Uterus (tissue), 4 donors: Measurements from ENCODE around the gene SGPP2. TPM values are rescaled to one million over a fixed set of nuclear protein-coding genes. Genes with fewer than 3 reads are reported as not detected.

Experiments
- DNase-seq, 2 donors: peaks; one replicate each; pipeline ENCODE4 v3.0.0-alpha.2; 2019 to 2020
- H3K27ac ChIP-seq, 2 donors: fragments of 200-600 bp; sonication (generic); 1 replicate in 1 of 2; 2 replicates in 1 of 2; pipeline ENCODE4 v1.5.1; 2016 to 2018
- H3K27me3 ChIP-seq, 2 donors: fragments of 200-600 bp; sonication (generic); one replicate each; pipeline ENCODE4 v1.5.1; 2018 to 2019; ENCODE audit warnings: control low read depth in 1 of 2
- H3K36me3 ChIP-seq, 2 donors: fragments of 200-600 bp; sonication (generic); one replicate each; pipeline ENCODE4 v1.5.1; 2019; ENCODE audit warnings: control low read depth in 1 of 2
- H3K4me1 ChIP-seq, 2 donors: fragments of 200-600 bp; sonication (generic); one replicate each; pipeline ENCODE4 v1.5.1; 2018 to 2019; ENCODE audit warnings: control low read depth in 1 of 2
- H3K4me3 ChIP-seq, 2 donors: fragments of 200-600 bp; sonication (generic); 1 replicate in 1 of 2; 2 replicates in 1 of 2; pipeline ENCODE4 v1.5.1; 2018 to 2019; ENCODE audit warnings: mild to moderate bottlenecking in 1 of 2
- H3K9me3 ChIP-seq, 2 donors: fragments of 200-600 bp; sonication (generic); one replicate each; pipeline ENCODE4 v1.5.1; 2019; ENCODE audit warnings: control low read depth in 1 of 2
- CTCF ChIP-seq, 4 experiments: fragments of 200-600 bp in 2 of 4; fragments of 450-650 bp in 2 of 4; sonication (generic) in 2 of 4; IDR thresholded peaks; one replicate each; pipeline ENCODE4 v1.5.1; 2016 to 2019; ENCODE audit warnings: antibody characterized with exemption in 4 of 4, mild to moderate bottlenecking in 2 of 4, moderate library complexity in 1 of 4
- POLR2A ChIP-seq, 2 donors: fragments of 450-650 bp; IDR thresholded peaks; one replicate each; pipeline ENCODE4 v1.6.1; 2016; ENCODE audit warnings: antibody characterized with exemption in 2 of 2, mild to moderate bottlenecking in 1 of 2, moderate library complexity in 1 of 2
- intact Hi-C: fragments of 100-400 bp; cut with DNase I; formaldehyde crosslinking; loops from one replicate; pipeline ENCODE4 v1.15.1; 2023; ENCODE audit warnings: low total_unique reads
- total RNA-seq, 4 donors: library from RNA; depleted of rRNA in 3 of 4; stranded (reverse); fragments of >200 nt in 3 of 4; gene quantifications; one replicate each; pipeline versions ENCODE4 v1.1.0 to v1.2.4, GENCODE V29; 2014 to 2023
- donor health status: DM: yes; HTN: yes; CAD: no.

The SGPP2 gene
- total RNA-seq, result 1 to 10 TPM in 2 of 4 donors, under 1 TPM in 1, not detected in 1; under 0.01 to 8.6 (median 4.2) TPM

- Histone ChIP-seq H3K4me3 (peak within 1 kb of the TSS in 1 of 2 donors; percentile 53), H3K4me1 (peaks cover 0 to 7% of the 10 kb centered on the region in 2 donors), H3K36me3 (no peaks in the 10 kb centered on the region), H3K27ac (no peak within 1 kb of the TSS), H3K27me3 (peaks cover 9 to 18% of the 10 kb centered on the region in 2 donors), H3K9me3 (no peaks in the 10 kb centered on the region)
- TF ChIP-seq CTCF (IDR thresholded peaks at IDR 0.05), result no peak
- TF ChIP-seq POLR2A (IDR thresholded peaks at IDR 0.05), result peak in 1 of 2 donors; percentile 21
- intact Hi-C loops, result no loop called here
- no peak for DNase-seq
Measured at GRCh38 chr2:222424276-222424728, at the start of gene SGPP2. SGPP2 (plus strand) TSS chr2:222424543; CDS start chr2:222424603, 60 bp downstream.

GRCh38 chr2:222375798-222376197, 48.5 kb upstream of the SGPP2 start:
- intact Hi-C loops, result no loop called here
- no peaks in the 10 kb centered on the region for H3K9me3 ChIP-seq
- no peaks in the 10 kb centered on the region for H3K4me1 ChIP-seq
- no peaks in the 10 kb centered on the region for H3K27me3 ChIP-seq
- H3K4me3 ChIP-seq, result no peak overlapping the region
- no peak for TF ChIP-seq POLR2A (IDR thresholded peaks at IDR 0.05)
- TF ChIP-seq CTCF (IDR thresholded peaks at IDR 0.05), result no peak
- H3K36me3 ChIP-seq, result no peaks in the 10 kb centered on the region
- DNase-seq, result no peak
- H3K27ac ChIP-seq, result no peak overlapping the region

GRCh38 chr2:222380456-222380855, 43.9 kb upstream of the SGPP2 start:
- Histone ChIP-seq H3K36me3 (no peaks in the 10 kb centered on the region), H3K27ac (no peak overlapping the region), H3K4me3 (no peak overlapping the region), H3K27me3 (no peaks in the 10 kb centered on the region), H3K4me1 (no peaks in the 10 kb centered on the region), H3K9me3 (no peaks in the 10 kb centered on the region)
- intact Hi-C loops, result no loop called here
- no peak for DNase-seq
- no peak for TF ChIP-seq CTCF (IDR thresholded peaks at IDR 0.05)
- TF ChIP-seq POLR2A (IDR thresholded peaks at IDR 0.05), result no peak

- Histone ChIP-seq H3K36me3 (no peaks in the 10 kb centered on the region), H3K27me3 (no peaks in the 10 kb centered on the region), H3K9me3 (no peaks in the 10 kb centered on the region), H3K27ac (no peak overlapping the region), H3K4me1 (no peaks in the 10 kb centered on the region), H3K4me3 (no peak overlapping the region)
- TF ChIP-seq CTCF (IDR thresholded peaks at IDR 0.05) (no peak), POLR2A (IDR thresholded peaks at IDR 0.05) (no peak)
- DNase-seq, result no peak
- intact Hi-C loops, result no loop called here
Measured at GRCh38 chr2:222381566-222381965, 42.8 kb upstream of the SGPP2 start.

GRCh38 chr2:222383255-222383654, 41.1 kb upstream of the SGPP2 start:
- TF ChIP-seq POLR2A (IDR thresholded peaks at IDR 0.05) (no peak), CTCF (IDR thresholded peaks at IDR 0.05) (no peak)
- Histone ChIP-seq H3K4me3 (no peak overlapping the region), H3K27ac (no peak overlapping the region), H3K27me3 (no peaks in the 10 kb centered on the region), H3K9me3 (no peaks in the 10 kb centered on the region), H3K4me1 (no peaks in the 10 kb centered on the region), H3K36me3 (no peaks in the 10 kb centered on the region)
- DNase-seq, result no peak
- intact Hi-C loops, result no loop called here
